Stimulated activated CD4-positive, alpha-beta T cell treated with anti-CD3 and anti-CD28 coated beads, TNF-alpha, amount 100 ng/mL, for 24 hours (primary cell): ENCODE measurements around the gene PKNOX2.

ENCODE experiments used
- DNase-seq, 3 experiments: peaks; one replicate each; pipeline ENCODE4 v3.0.0-alpha.2; 2020; ENCODE audit warnings: low read depth in 3 of 3

PKNOX2 gene

GRCh38 chr11:125174057-125174456, 9.5 kb downstream of the PKNOX2 start:
- DNase-seq, result no peak

GRCh38 chr11:125174686-125175085, 10.1 kb downstream of the PKNOX2 start:
- no peak for DNase-seq

- no peak for DNase-seq
Measured at GRCh38 chr11:125175166-125175565, 10.6 kb downstream of the PKNOX2 start.

- no peak for DNase-seq
Measured at GRCh38 chr11:125175896-125176575, 11.5 kb downstream of the PKNOX2 start.

GRCh38 chr11:125176866-125177265, 12.3 kb downstream of the PKNOX2 start:
- DNase-seq, result no peak

GRCh38 chr11:125177543-125177942, 13.0 kb downstream of the PKNOX2 start:
- no peak for DNase-seq

- no peak for DNase-seq
Measured at GRCh38 chr11:125179346-125179745, 14.8 kb downstream of the PKNOX2 start.

GRCh38 chr11:125179895-125180294, 15.3 kb downstream of the PKNOX2 start:
- no peak for DNase-seq

GRCh38 chr11:125180413-125181305, 16.1 kb downstream of the PKNOX2 start:
- no peak for DNase-seq

- DNase-seq, result no peak
Measured at GRCh38 chr11:125182573-125182972, 18.0 kb downstream of the PKNOX2 start.

- DNase-seq, result no peak
Measured at GRCh38 chr11:125183641-125184040, 19.1 kb downstream of the PKNOX2 start.

- no peak for DNase-seq
Measured at GRCh38 chr11:125188021-125188420, 23.5 kb downstream of the PKNOX2 start.

GRCh38 chr11:125190566-125190965, 26.0 kb downstream of the PKNOX2 start:
- no peak for DNase-seq

- DNase-seq, result no peak
Measured at GRCh38 chr11:125192183-125192582, 27.6 kb downstream of the PKNOX2 start.

- no peak for DNase-seq
Measured at GRCh38 chr11:125192717-125193415, 28.3 kb downstream of the PKNOX2 start.

GRCh38 chr11:125193416-125193726, 28.8 kb downstream of the PKNOX2 start:
- DNase-seq, result no peak

- no peak for DNase-seq
Measured at GRCh38 chr11:125193841-125194240, 29.3 kb downstream of the PKNOX2 start.

- no peak for DNase-seq
Measured at GRCh38 chr11:125199915-125200314, 35.4 kb downstream of the PKNOX2 start.

GRCh38 chr11:125200441-125200840, 35.9 kb downstream of the PKNOX2 start:
- DNase-seq, result no peak

- DNase-seq, result no peak
Measured at GRCh38 chr11:125201525-125202141, 37.1 kb downstream of the PKNOX2 start.

- DNase-seq, result no peak
Measured at GRCh38 chr11:125202362-125202880, 37.9 kb downstream of the PKNOX2 start.

GRCh38 chr11:125202977-125203376, 38.4 kb downstream of the PKNOX2 start:
- no peak for DNase-seq
